Psoas muscle (tissue), 8 donors: ENCODE measurements around the gene TTYH3. TPM values are rescaled to one million over a fixed set of nuclear protein-coding genes. Genes with fewer than 3 reads are reported as not detected.
"Not testable (repeated sequence)": the region's sequence is repeated elsewhere in the genome, so short reads cannot be mapped to it uniquely, and the experiment has no call there.

Experiments used
- ATAC-seq, 4 donors: fragments of 200-7000 bp; cut with Tn5 transposase; one replicate each; pipeline ENCODE4 v1.9.1; 2020; ENCODE audit warnings: moderate library complexity in 3 of 4, mild to moderate bottlenecking in 2 of 4
- DNase-seq, 2 donors: peaks; one replicate each; pipeline ENCODE4 v3.0.0-alpha.2; 2020
- H3K27ac ChIP-seq: fragments of 200-600 bp; one replicate; pipeline ENCODE4 v1.8.0; 2022
- H3K27me3 ChIP-seq, 3 donors: fragments of 200-600 bp in 1 of 3; one replicate each; pipeline versions ENCODE4 v1.6.1 to v1.8.0; 2013 to 2022; ENCODE audit warnings: low read length in 2 of 3, mild to moderate bottlenecking in 2 of 3, moderate library complexity in 1 of 3; ENCODE audit not compliant: insufficient read depth in 3 of 3
- H3K36me3 ChIP-seq, 2 donors: fragments of 200-600 bp in 1 of 2; one replicate each; pipeline versions ENCODE4 v1.6.1 to v1.8.0; 2013 to 2022; ENCODE audit warnings: low read depth in 1 of 2, mild to moderate bottlenecking in 1 of 2, moderate library complexity in 1 of 2; ENCODE audit not compliant: insufficient read depth in 1 of 2
- H3K4me1 ChIP-seq: fragments of 200-600 bp; one replicate; pipeline ENCODE4 v1.8.0; 2022
- H3K4me3 ChIP-seq: fragments of 200-600 bp; one replicate; pipeline ENCODE4 v1.8.0; 2022; ENCODE audit warnings: mild to moderate bottlenecking
- H3K9me3 ChIP-seq: fragments of 200-600 bp; one replicate; pipeline ENCODE4 v1.8.0; 2022
- WGBS, 3 donors: extraction: QIAGEN DNeasy Blood & Tissue Kit; methylation state at CpG; one replicate each; pipeline versions ENCODE4 v1.1.6 to v1.1.7; 2013; 5-methylcytosine and 5-hydroxymethylcytosine counted together
- intact Hi-C, 2 donors: fragments of 100-400 bp; cut with DNase I; formaldehyde crosslinking; loops; one replicate each; pipeline versions ENCODE4 v1.11.0 to v1.14.2; 2022
- polyA plus RNA-seq, 3 donors: library from polyadenylated mRNA; stranded (reverse); fragments of 200-250 nt; gene quantifications; one replicate each; pipeline ENCODE4 v1.2.3, GENCODE V29; 2013
- total RNA-seq, 4 donors: library from RNA; stranded (reverse); fragmentation: NEBNext Ultra II Directional in 2 of 4; extraction: Animal tissue kit (Norgen Biotek cat#: 25700) in 2 of 4; gene quantifications; one replicate each; pipeline versions ENCODE4 v1.2.1 to v1.2.4, GENCODE V29; 2021 to 2023
- TF ChIP-seq, protein P1 (sequence below): fragments of 200-600 bp; IDR thresholded peaks from one replicate; pipeline ENCODE4 v1.8.0; 2022; ENCODE audit warnings: antibody characterized with exemption
- donor health status: healthy with polysubstance abuse.
- donor health status: DM: no; HTN: no; CAD: no; lungs with moderate emphysema.
- donor health status: Bipolar disorder and iron deficiency.
- donor health status: healthy.
- donor health status: DM: yes; HTN: yes; CAD: no.
- donor health status: DM: no; HTN: no; CAD: no.
- donor health status: DM: no; HTN: no; CAD: no.
- donor health status: DM: yes; HTN: yes; CAD: no.

Gene TTYH3
- total and polyA plus RNA-seq, 7 donors = 1.3 to 11.3 (median 6.5) TPM

DNA sequence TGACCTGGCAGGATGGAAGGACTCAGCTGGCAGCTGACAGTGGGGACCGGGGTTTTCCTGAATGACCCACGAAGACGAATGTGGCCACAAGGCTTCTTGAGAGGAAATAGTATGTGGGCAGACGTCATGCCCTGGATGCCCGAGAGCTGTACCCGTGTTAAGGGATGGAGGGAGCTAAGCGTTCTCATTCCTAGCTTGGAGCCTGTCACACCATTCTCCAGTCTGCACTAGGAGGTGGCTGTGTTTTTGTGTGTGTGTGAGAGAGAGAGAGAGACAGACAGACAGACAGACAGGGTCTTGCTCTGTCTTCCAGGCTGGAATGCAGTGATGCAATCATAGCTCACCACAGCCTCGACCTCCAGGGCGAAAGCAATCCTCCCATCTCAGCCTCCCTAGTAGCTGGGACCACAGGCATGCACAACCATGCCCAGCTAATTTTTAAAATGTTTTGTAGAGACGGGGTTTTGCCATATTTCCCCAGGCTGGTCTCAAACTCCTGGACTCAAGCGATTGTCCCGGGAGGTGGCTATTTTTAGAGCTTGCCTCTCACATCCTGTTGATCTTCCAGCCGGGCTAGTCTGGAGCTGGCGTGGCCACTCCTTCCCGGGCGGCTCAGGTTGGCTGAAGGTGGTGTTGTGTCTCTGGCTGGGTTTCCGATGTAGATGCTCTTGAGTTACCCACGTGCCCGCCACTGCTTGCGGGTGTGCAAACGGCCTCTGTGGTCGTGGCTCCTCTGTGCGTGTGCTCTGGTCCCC, 58.3 kb downstream of the TTYH3 start:
- 63 to 72% (median 67%) methylated on average over 23 of the region's 23 CpGs for WGBS, 3 donors
- no peaks in the 10 kb centered on the region for H3K9me3 ChIP-seq
- H3K36me3 ChIP-seq = no peaks in the 10 kb centered on the region
- H3K27me3 ChIP-seq = peaks cover 0 to 42% (median 15%) of the 10 kb centered on the region in 3 donors
- peaks cover 2% of the 10 kb centered on the region for H3K4me1 ChIP-seq
- TF ChIP-seq, protein P1, sequence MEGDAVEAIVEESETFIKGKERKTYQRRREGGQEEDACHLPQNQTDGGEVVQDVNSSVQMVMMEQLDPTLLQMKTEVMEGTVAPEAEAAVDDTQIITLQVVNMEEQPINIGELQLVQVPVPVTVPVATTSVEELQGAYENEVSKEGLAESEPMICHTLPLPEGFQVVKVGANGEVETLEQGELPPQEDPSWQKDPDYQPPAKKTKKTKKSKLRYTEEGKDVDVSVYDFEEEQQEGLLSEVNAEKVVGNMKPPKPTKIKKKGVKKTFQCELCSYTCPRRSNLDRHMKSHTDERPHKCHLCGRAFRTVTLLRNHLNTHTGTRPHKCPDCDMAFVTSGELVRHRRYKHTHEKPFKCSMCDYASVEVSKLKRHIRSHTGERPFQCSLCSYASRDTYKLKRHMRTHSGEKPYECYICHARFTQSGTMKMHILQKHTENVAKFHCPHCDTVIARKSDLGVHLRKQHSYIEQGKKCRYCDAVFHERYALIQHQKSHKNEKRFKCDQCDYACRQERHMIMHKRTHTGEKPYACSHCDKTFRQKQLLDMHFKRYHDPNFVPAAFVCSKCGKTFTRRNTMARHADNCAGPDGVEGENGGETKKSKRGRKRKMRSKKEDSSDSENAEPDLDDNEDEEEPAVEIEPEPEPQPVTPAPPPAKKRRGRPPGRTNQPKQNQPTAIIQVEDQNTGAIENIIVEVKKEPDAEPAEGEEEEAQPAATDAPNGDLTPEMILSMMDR = no peak
- intact Hi-C loops = no loop called here
- no peak overlapping the region for H3K27ac ChIP-seq
- H3K4me3 ChIP-seq = no peak overlapping the region
- ATAC-seq (no peak), DNase-seq (no peak)

DNA sequence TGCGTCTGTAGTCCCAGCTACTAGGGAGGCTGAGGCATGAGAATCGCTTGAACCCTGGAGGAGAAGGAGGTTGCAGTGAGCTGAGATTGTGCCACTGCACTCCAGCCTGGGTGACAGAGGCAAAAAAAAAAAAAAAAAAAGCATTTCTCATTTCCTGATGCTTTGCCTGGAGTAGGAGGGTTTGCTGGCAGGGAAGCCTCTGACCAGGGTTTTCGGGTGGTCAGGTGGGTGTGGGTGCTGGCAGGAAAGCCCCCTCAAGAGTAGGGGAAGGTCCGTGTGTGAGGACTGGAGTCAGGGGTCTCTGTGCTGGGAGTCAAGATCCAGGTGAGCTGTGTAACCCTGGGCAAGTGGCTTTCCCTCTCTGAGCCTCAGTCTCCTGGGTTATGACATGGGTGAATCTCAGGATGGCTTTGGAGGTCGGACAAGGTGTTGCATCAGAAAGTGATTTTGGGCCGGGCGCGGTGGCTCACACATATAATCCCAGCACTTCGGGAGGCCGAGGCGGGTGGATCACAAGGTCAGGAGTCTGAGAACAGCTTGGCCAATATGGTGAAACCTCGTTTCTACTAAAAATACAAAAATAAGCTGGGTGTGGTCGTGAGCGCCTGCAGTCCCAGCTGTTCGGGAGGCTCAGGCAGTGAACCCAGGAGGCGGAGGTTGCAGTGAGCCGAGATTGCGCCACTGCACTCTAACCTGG, 59.4 kb downstream of the TTYH3 start:
- Histone ChIP-seq H3K27ac (no peak overlapping the region), H3K27me3 (peaks cover 0 to 37% (median 15%) of the 10 kb centered on the region in 3 donors), H3K36me3 (no peaks in the 10 kb centered on the region), H3K4me1 (peaks cover 2% of the 10 kb centered on the region), H3K9me3 (no peaks in the 10 kb centered on the region), H3K4me3 (no peak overlapping the region)
- TF ChIP-seq, protein P1 = no peak
- intact Hi-C loops = no loop called here
- WGBS, 3 donors = 69 to 76% (median 73%) methylated on average over 18 of the region's 18 CpGs
- ATAC-seq (no peak), DNase-seq (no peak)

DNA sequence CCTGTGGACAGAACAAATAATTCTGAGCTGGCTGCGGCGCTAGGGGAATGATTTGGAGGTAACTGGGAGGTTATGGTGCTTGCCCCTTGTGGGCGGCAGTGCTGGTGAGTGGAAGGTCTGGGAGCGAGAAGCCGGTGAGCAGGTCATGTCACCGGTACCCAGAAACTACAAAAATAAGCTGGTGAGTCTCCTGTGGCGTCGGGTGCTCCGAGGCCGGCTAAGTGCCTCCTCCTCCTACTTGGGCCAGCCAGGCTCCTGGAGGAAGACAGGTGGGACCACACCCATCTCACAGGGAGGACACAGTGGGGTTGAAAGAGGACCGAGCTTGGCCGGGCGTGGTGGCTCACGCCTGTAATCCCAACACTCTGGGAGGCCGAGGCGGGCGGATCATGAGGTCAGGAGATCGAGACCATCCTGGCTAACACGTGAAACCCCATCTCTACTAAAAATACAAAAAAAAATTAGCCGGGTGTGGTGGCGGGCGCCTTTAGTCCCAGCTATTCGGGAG, 60.2 kb downstream of the TTYH3 start:
- H3K36me3 ChIP-seq, H3K9me3 ChIP-seq, H3K4me3 ChIP-seq, intact Hi-C loops, H3K27ac ChIP-seq, ATAC-seq, H3K4me1 ChIP-seq, DNase-seq: not testable (repeated sequence)
- WGBS, 3 donors = 85 to 89% (median 86%) methylated on average over 18 to 23 of the region's 23 CpGs
- peaks cover 0 to 32% (median 15%) of the 10 kb centered on the region in 3 donors for H3K27me3 ChIP-seq

DNA sequence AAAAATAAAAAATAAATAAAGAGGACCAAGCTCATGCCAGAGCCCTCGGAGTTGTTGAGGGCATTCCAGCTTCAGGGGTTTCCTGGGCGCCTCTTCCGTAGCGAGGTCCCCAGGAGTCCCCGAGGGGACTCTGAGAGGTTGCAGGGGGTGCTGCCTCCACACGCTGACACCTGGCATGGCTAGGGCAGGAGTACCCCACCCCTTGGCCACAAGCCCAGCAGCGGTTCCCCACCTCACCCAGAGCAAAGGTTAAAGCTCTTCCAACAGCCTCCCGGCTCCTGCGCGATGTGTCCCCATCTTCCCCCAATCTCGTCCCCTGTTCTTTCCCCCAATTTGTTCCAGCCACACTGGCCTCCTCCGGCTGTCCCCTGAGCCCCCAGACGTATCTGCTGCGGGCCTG, 60.8 kb downstream of the TTYH3 start:
- TF ChIP-seq, protein P1 = no peak
- ATAC-seq = no peak
- Histone ChIP-seq H3K4me3 (no peak overlapping the region), H3K27ac (no peak overlapping the region), H3K9me3 (no peaks in the 10 kb centered on the region), H3K27me3 (peaks cover 0 to 29% (median 11%) of the 10 kb centered on the region in 3 donors), H3K36me3 (no peaks in the 10 kb centered on the region), H3K4me1 (peaks cover 2% of the 10 kb centered on the region)
- WGBS, 3 donors = 70 to 77% (median 74%) methylated on average over 14 of the region's 14 CpGs
- intact Hi-C loops = no loop called here
- no peak for DNase-seq

DNA sequence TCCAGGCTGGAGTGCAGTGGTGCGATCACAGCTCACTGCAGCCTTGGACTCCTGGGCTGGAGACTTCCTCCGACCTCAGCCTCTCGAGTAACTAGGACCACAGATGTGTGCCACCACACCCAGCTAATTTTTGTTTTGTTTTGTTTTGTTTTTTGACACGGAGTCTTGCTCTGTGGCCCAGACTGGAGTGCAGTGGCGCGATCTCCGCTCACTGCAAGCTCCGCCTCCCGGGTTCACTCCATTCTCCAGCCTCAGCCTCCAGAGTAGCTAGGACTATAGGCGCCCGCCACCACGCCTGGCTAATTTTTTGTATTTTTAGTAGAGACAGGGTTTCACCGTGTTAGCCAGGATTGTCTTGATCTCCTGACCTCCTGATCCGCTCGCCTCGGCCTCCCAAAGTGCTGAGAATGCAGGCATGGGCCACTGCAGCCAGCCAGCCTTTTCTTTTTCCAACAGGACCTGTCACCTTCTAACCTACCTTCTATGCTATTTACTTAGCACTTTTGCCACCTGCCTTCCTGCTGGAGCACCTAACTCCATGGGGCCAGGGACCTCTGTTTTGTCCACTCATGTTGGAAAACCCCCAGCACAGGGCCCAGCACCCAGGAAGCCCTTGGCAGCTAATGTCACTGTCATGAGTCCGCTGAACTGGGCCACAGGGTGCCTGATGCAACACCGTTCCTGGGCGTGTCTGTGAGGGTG, 61.8 kb downstream of the TTYH3 start:
- peak in 1 of 4 donors; percentile 21 for ATAC-seq
- H3K27ac ChIP-seq, DNase-seq, H3K9me3 ChIP-seq, H3K4me1 ChIP-seq, intact Hi-C loops, H3K4me3 ChIP-seq, H3K36me3 ChIP-seq: not testable (repeated sequence)
- 84 to 89% (median 85%) methylated on average over 19 of the region's 19 CpGs for WGBS, 3 donors
- H3K27me3 ChIP-seq = peaks cover 0 to 20% (median 5%) of the 10 kb centered on the region in 3 donors

DNA sequence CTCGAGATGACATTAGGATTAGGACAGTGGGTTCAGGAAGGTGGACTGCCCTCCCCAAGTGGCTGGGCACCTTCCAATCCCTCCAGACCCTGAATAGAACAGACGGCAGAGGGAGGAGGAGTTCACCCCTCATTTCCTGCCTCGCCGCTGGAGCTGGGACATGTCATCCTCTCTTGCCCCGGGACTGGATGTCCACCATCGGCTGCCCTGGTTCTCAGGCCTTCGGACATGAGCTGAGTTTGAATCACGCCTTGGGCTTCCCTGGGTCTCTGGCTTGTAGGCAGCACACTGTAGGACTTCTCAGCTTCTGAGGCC, 62.3 kb downstream of the TTYH3 start:
- H3K4me1 ChIP-seq, DNase-seq, intact Hi-C loops: not testable (repeated sequence)

More for the DNA sequence above, 62.3 kb downstream of the TTYH3 start:
- peaks cover 0 to 15% (median 4%) of the 10 kb centered on the region in 3 donors for H3K27me3 ChIP-seq
- not testable (repeated sequence) for H3K36me3 ChIP-seq, H3K27ac ChIP-seq, H3K4me3 ChIP-seq, H3K9me3 ChIP-seq
- ATAC-seq = peak in 1 of 4 donors; percentile 22
- 69 to 75% (median 71%) methylated on average over 8 of the region's 8 CpGs for WGBS, 3 donors
